Peyer's patch (tissue), 4 donors: ENCODE results near the gene SIGLECL1.

Experiments
- POLR2A ChIP-seq, 2 donors: fragments of 450-650 bp; IDR thresholded peaks; one replicate each; pipeline ENCODE4 v1.5.1; 2017; ENCODE audit warnings: antibody characterized with exemption in 2 of 2, mild to moderate bottlenecking in 2 of 2, moderate library complexity in 2 of 2
- TF ChIP-seq, protein P1 (sequence below), 6 experiments: fragments of 450-650 bp in 4 of 6; fragments of 200-600 bp in 2 of 6; sonication (generic) in 1 of 6; IDR thresholded peaks; one replicate each; pipeline ENCODE4 v1.5.1; 2017 to 2019; ENCODE audit warnings: antibody characterized with exemption in 6 of 6, mild to moderate bottlenecking in 3 of 6, moderate library complexity in 1 of 6

DNA sequence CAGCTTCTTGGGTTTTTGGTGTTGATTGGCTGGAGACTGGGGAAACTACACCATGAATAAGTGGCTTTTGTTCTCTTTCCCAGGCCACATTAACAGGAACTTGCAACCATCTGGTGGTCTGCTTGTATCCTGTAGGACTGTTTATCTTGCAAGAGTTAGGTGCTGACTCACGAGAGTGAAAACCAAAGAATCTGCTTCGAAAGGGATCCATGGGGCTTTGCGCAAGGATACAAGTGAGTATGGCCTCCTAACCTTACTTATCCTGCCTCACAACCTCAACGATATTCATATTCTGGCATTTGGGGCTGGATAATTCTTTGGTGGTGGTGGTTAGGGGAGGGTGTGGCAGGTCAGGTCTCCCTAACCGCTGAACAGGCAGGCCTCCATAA, 4.7 kb upstream of the SIGLECL1 start:
- TF ChIP-seq, protein P1, sequence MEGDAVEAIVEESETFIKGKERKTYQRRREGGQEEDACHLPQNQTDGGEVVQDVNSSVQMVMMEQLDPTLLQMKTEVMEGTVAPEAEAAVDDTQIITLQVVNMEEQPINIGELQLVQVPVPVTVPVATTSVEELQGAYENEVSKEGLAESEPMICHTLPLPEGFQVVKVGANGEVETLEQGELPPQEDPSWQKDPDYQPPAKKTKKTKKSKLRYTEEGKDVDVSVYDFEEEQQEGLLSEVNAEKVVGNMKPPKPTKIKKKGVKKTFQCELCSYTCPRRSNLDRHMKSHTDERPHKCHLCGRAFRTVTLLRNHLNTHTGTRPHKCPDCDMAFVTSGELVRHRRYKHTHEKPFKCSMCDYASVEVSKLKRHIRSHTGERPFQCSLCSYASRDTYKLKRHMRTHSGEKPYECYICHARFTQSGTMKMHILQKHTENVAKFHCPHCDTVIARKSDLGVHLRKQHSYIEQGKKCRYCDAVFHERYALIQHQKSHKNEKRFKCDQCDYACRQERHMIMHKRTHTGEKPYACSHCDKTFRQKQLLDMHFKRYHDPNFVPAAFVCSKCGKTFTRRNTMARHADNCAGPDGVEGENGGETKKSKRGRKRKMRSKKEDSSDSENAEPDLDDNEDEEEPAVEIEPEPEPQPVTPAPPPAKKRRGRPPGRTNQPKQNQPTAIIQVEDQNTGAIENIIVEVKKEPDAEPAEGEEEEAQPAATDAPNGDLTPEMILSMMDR (IDR thresholded peaks at IDR 0.05), result no peak
- no peak for TF ChIP-seq POLR2A (IDR thresholded peaks at IDR 0.05)
